Measurements from ENCODE around the gene CBX6.

GRCh38 chr22:38849811-38850210, 22.2 kb downstream of the CBX6 start:
- no peak for TF ChIP-seq CTCF (IDR thresholded peaks at IDR 0.05; ENCODE audit: borderline replicate concordance, extremely low read depth, low read length, poor library complexity, severe bottlenecking)
- no peak for TF ChIP-seq EZH2 (IDR thresholded peaks at IDR 0.05; ENCODE audit: borderline replicate concordance, low read depth, low read length, severe bottlenecking)
